ENCODE data around the gene ESRRA.

Gene ESRRA

GRCh38 chr11:64297699-64298358, 7.5 kb upstream of the ESRRA start:
- no peak for TF ChIP-seq CTCF (IDR thresholded peaks at IDR 0.05; ENCODE audit: low read depth, low read length)
- DNase-seq (ENCODE audit: low read depth, low spot score), result no peak
- H3K4me3 ChIP-seq (ENCODE audit: low read depth, low read length), result no peak overlapping the region
- in situ Hi-C loops (cut with HindIII; ENCODE audit: low sequenced_read_pairs), result no loop called here

- no peak overlapping the region for H3K4me3 ChIP-seq (ENCODE audit: low read depth, low read length)
- DNase-seq (ENCODE audit: low read depth, low spot score), result no peak
- no peak for TF ChIP-seq CTCF (IDR thresholded peaks at IDR 0.05; ENCODE audit: low read depth, low read length)
- in situ Hi-C loops (cut with HindIII; ENCODE audit: low sequenced_read_pairs), result no loop called here
Observed at GRCh38 chr11:64298966-64299846, 6.1 kb upstream of the ESRRA start.

DNA sequence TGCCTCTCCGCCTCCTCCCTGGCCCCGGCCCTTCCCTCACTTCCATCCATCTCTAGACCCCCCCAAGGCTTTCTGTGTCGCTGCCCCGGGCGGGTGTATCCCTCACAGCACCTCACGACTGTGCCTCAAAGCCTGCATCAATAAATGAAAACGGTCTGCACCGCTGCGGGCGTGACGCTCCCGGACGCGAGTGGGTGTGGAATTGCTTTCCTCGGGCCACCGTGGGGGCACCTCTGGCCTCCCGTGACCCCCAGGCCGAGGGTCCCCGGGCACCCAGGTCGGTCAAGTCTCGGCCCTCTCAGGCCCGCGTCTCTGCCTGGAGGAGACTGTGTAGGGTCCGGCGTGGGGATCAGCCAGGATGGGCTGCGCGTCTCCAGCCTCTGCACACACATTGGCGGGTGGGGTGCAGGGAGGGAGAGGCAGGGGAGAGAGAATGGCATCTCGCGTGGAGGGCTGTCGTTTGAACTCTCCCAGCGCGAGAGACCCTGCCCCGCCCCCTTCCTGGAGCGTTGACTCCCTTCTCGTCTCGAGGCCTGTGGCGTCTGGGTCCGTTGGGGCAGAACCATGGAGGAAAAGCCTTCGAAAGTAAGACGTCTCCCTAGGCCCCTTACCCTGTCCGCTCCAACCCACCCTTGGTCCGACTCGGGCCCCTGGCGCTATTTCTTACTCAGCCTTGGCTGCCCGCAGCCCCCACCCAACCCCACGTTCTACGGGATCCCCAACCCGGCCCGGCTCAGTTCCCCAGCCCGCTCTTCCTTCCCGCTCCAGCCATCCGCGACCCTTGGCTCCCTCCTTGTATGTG, 5.3 kb upstream of the ESRRA start, which contains the start of gene CATSPERZ:
Gene CATSPERZ (plus strand): TSS at position 512 of the 802 bp plus-strand sequence. CDS start 53 bp downstream, at position 565.
- peak within 1 kb of the TSS; percentile 21 for H3K4me3 ChIP-seq (ENCODE audit: low read depth, low read length)
- DNase-seq (ENCODE audit: low read depth, low spot score), result no peak
- in situ Hi-C loops (cut with HindIII; ENCODE audit: low sequenced_read_pairs), result no loop called here
- no peak for TF ChIP-seq CTCF (IDR thresholded peaks at IDR 0.05; ENCODE audit: low read depth, low read length)

DNA sequence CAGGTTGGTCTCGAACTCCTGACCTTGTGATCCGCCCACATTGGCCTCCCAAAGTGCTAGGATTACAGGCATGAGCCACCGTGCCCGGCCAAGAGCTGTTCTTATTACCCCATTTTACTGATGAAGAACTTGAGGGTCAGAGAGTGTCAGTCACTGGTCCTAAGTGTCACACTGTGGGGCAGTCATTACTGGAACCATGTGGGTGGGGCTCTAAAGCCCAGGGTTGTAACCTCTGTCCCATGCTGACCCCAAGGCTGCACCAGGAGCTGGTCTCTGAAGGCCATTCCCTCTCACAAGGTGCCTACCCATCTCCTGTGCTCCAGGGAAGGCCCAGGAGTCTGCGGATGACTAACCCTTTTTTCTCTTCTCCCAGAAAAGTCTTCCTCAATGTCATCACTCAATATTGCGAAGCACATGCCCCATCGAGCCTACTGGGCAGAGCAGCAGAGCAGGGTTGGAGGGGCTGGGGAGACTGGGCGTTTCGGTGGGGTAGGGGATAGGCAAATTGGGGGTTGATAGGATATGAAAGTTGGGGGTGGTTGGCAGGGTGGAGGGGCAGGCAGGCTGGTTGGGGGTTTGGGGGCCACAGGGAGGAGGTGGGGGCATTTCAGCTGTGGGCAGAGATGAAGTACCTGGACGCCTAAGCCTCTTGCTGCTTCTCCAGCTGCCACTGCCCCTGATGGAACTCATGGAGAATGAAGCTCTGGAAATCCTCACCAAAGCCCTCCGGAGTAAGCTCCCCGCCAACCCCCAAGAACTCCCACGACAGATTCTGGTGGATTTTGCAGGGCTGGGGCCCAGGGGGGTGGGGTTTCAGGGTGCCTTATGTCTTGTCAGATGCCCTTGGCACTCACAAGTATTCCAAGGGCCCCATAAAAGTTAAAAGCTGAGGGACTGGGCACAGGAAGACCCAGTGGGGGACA, 2.0 kb upstream of the ESRRA start:
- no peak for TF ChIP-seq CTCF (IDR thresholded peaks at IDR 0.05; ENCODE audit: low read depth, low read length)
- in situ Hi-C loops (cut with HindIII; ENCODE audit: low sequenced_read_pairs), result no loop called here
- no peak for DNase-seq (ENCODE audit: low read depth, low spot score)
- no peak overlapping the region for H3K4me3 ChIP-seq (ENCODE audit: low read depth, low read length)

DNA sequence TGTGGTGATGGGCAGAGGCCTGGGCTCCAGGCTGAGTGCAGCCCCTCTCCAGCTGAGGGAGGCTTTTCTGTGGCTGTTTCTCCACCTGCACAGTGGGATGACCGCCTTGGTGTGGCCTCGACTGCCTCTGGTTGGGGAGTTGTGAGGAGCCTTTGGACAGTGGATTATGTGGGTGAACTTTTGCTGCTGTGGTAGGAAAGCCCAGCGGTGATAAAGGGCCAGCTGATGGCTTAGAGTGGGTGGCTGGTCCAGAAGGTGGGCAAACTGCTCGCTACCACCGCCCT, 1.4 kb upstream of the ESRRA start:
- no peak for TF ChIP-seq CTCF (IDR thresholded peaks at IDR 0.05; ENCODE audit: low read depth, low read length)
- no peak overlapping the region for H3K4me3 ChIP-seq (ENCODE audit: low read depth, low read length)
- in situ Hi-C loops (cut with HindIII; ENCODE audit: low sequenced_read_pairs), result no loop called here
- DNase-seq (ENCODE audit: low read depth, low spot score), result no peak
